ENCODE results near the gene PDSS2. TPM values are rescaled to one million over a fixed set of nuclear protein-coding genes. Genes with fewer than 3 reads are reported as not detected.

PDSS2 gene
- total and polyA plus RNA-seq, 2 of the 4 experiments (the other 2 are of a cell fraction): 8.6 to 9.2 TPM

- Histone ChIP-seq H3K79me1 (ENCODE audit: low read depth in 1 of 2, low read length in 2 of 2) (peaks cover 0 to 3% of the 10 kb centered on the region in 2 experiments; a peak in 1 of 4 replicates), H3K4me1 (ENCODE audit: control insufficient read depth, insufficient read depth, low read length) (no peaks in the 10 kb centered on the region), H3K4me2 (ENCODE audit: low read depth, low read length) (no peak overlapping the region), H3K18ac (ENCODE audit: low read depth, low read length) (no peak overlapping the region), H2BK15ac (ENCODE audit: low read depth, low read length) (no peak overlapping the region), H3K36me3 (ENCODE audit: control insufficient read depth, insufficient read depth, low read length) (no peaks in the 10 kb centered on the region), H4K5ac (ENCODE audit: low read depth, low read length) (no peak overlapping the region), H2BK120ac (ENCODE audit: low read depth, low read length) (no peak overlapping the region), H3K56ac (ENCODE audit: extremely low read depth, insufficient read depth, low read length) (no peak overlapping the region), H3K23ac (ENCODE audit: low read depth, low read length) (no peak overlapping the region), H2BK5ac (ENCODE audit: low read depth, low read length, poor library complexity, severe bottlenecking) (no peak overlapping the region), H2AK5ac (ENCODE audit: low read depth, low read length) (no peak overlapping the region), H3K14ac (replicated peaks; ENCODE audit: low read depth, low read length) (no peak overlapping the region), H3K9me1 (ENCODE audit: insufficient read depth, low read length) (no peaks in the 10 kb centered on the region), H3K27ac (ENCODE audit: insufficient read depth, low read length) (no peak overlapping the region), H4K91ac (ENCODE audit: insufficient read depth, low read depth, low read length) (no peak overlapping the region), H3K27me3 (ENCODE audit: control insufficient read depth, insufficient read depth, low read length) (no peaks in the 10 kb centered on the region), H4K20me1 (ENCODE audit: insufficient read depth, low read length) (no peaks in the 10 kb centered on the region), H2BK20ac (ENCODE audit: low read depth, low read length) (no peak overlapping the region), H3K4me3 (ENCODE audit: insufficient read depth, low read depth, low read length) (no peak overlapping the region), H4K8ac (ENCODE audit: low read depth in 2 of 2, low read length in 2 of 2) (no peak overlapping the region), H3K4ac (ENCODE audit: low read depth, low read length) (no peak overlapping the region), H2AK9ac (replicated peaks; ENCODE audit: low read depth, low read length, poor library complexity) (no peak overlapping the region), H2AFZ (replicated peaks; ENCODE audit: low read length, poor library complexity) (no peak overlapping the region), H3K9ac (ENCODE audit: low read depth, low read length) (no peak overlapping the region), H3K9me3 (ENCODE audit: control insufficient read depth, insufficient read depth, low read length) (no peaks in the 10 kb centered on the region)
- ChIA-PET POLR2A (ENCODE audit: unreplicated experiment) (no interaction called here), CTCF (no interaction called here)
- intact Hi-C loops (cut with micrococcal nuclease) (no loop called here), dilution Hi-C loops (cut with HindIII; ENCODE audit: low sequenced_read_pairs, unreplicated experiment) (no loop called here), in situ Hi-C loops (cut with MboI; ENCODE audit: low sequenced_read_pairs) (no loop called here)
- no CpG with 5 or more reads among the region's 1 CpG for WGBS, 2 experiments (ENCODE audit: extremely low coverage in 2 of 2, insufficient read length in 1 of 2)
- DNase-seq: no peak
- TF ChIP-seq MAZ (IDR thresholded peaks at IDR 0.05; ENCODE audit: borderline replicate concordance, low read depth, low read length) (no peak), RAD21 (IDR thresholded peaks at IDR 0.05; ENCODE audit: low read length) (no peak), RCOR1 (IDR thresholded peaks at IDR 0.05; ENCODE audit: insufficient replicate concordance, low read length) (no peak), MAFK (IDR thresholded peaks at IDR 0.05; ENCODE audit: low read depth, low read length) (no peak), POLR2A (IDR thresholded peaks at IDR 0.05; ENCODE audit: low read depth, low read length) (no peak), ELK1 (IDR thresholded peaks at IDR 0.05; ENCODE audit: borderline replicate concordance, low read depth, low read length) (no peak)
- ATAC-seq (ENCODE audit: low read depth): no peak
- BruUV-seq (replicated peaks): no TSS peak
These were observed 89.9 kb downstream of the PDSS2 start for GRCh38 chr6:107369493-107369892.

All from IMR-90 (cell line).